Heart right ventricle (tissue), 16 donors: ENCODE results near the gene NT5DC2. TPM values are rescaled to one million over a fixed set of nuclear protein-coding genes. Genes with fewer than 3 reads are reported as not detected.

Experiments used
- ATAC-seq, 8 donors: fragments of 200-7000 bp; cut with Tn5 transposase; one replicate each; pipeline ENCODE4 v1.9.1; 2020; ENCODE audit warnings: mild to moderate bottlenecking in 8 of 8, moderate library complexity in 8 of 8, moderate number of reproducible peaks in 1 of 8
- DNase-seq, 2 donors: peaks; one replicate each; pipeline ENCODE4 v3.0.0-alpha.2; 2020
- H3K27ac ChIP-seq, 10 donors: fragments of 200-600 bp; sonication (generic) in 2 of 10; one replicate each; pipeline versions ENCODE4 v1.5.0 to v1.8.0; 2020 to 2022; ENCODE audit warnings: mild to moderate bottlenecking in 3 of 10
- H3K27me3 ChIP-seq, 7 donors: fragments of 200-600 bp; one replicate each; pipeline ENCODE4 v1.8.0; 2021 to 2022; ENCODE audit warnings: mild to moderate bottlenecking in 2 of 7
- H3K36me3 ChIP-seq, 9 donors: fragments of 200-600 bp; sonication (generic) in 1 of 9; one replicate each; pipeline versions ENCODE4 v1.5.0 to v1.8.0; 2020 to 2022; ENCODE audit warnings: mild to moderate bottlenecking in 2 of 9
- H3K4me1 ChIP-seq, 9 donors: fragments of 200-600 bp; sonication (generic) in 1 of 9; one replicate each; pipeline versions ENCODE4 v1.5.0 to v1.8.0; 2020 to 2022; ENCODE audit warnings: mild to moderate bottlenecking in 4 of 9
- H3K4me3 ChIP-seq, 10 donors: fragments of 200-600 bp; sonication (generic) in 2 of 10; one replicate each; pipeline versions ENCODE4 v1.5.0 to v1.8.0; 2020 to 2022; ENCODE audit warnings: mild to moderate bottlenecking in 7 of 10, moderate library complexity in 2 of 10
- H3K9me3 ChIP-seq, 11 donors: fragments of 200-600 bp in 10 of 11; sonication (generic) in 2 of 11; one replicate each; pipeline versions ENCODE4 v1.5.0 to v1.8.0; 2013 to 2022; ENCODE audit warnings: mild to moderate bottlenecking in 2 of 11, control low read depth in 1 of 11, moderate library complexity in 1 of 11
- WGBS, 2 donors: extraction: QIAGEN DNeasy Blood & Tissue Kit; methylation state at CpG; one replicate each; pipeline ENCODE4 v1.1.7; 2013; ENCODE audit warnings: inconsistent platforms in 1 of 2; 5-methylcytosine and 5-hydroxymethylcytosine counted together
- intact Hi-C, 10 donors: fragments of 100-400 bp; cut with DNase I; formaldehyde crosslinking; loops; one replicate each; pipeline versions ENCODE4 v1.11.1 to v1.14.2; 2022
- polyA plus RNA-seq, 2 donors: library from polyadenylated mRNA; stranded (reverse); fragments of 200-250 nt; gene quantifications; one replicate each; pipeline ENCODE4 v1.2.3, GENCODE V29; 2013
- total RNA-seq, 10 donors: library from RNA; stranded (reverse); fragmentation: NEBNext Ultra II Directional in 3 of 10; extraction: Animal tissue kit (Norgen Biotek cat#: 25700) in 3 of 10; gene quantifications; one replicate each; pipeline versions ENCODE4 v1.2.1 to v1.2.4, GENCODE V29; 2021 to 2023
- TF ChIP-seq, protein P1 (sequence below), 9 donors: fragments of 200-600 bp; sonication (generic) in 2 of 9; IDR thresholded peaks; one replicate each; pipeline versions ENCODE4 v1.5.0 to v1.8.0; 2021 to 2022; ENCODE audit warnings: antibody characterized with exemption in 9 of 9, mild to moderate bottlenecking in 5 of 9, moderate library complexity in 1 of 9
- donor health status: Arrhythmogenic right ventricular cardiomyopathy.
- donor health status: ischemic (EF 13 %, LVEDD 7.1; RV severe dilation, severe dysfunction).
- donor health status: healthy with polysubstance abuse.
- donor health status: DM: no; HTN: yes; CAD: no.
- donor health status: DM: no; HTN: no; CAD: no.
- donor health status: ischemic (EF 25% LVEDD 6.9; RV normal size, moderate dysfunction).
- donor health status: ischemic (EF 25% LVEDD 5.7; RV mildly dilated, moderate dysfunction).
- donor health status: healthy.
- donor health status: DM: yes; HTN: yes; CAD: no.
- donor health status: Ischemic cardiomyopathy.
- donor health status: ischemic (EF 35%, LVEDD 5.7; RV mildly dilated, moderate dysfunction).
- donor health status: nonischemic (EF 11% LVEDD 7.7; RV severe dilation, severe dysfunction).
- donor health status: DM: yes; HTN: yes; CAD: no.
- donor health status: PGD.
- donor health status: ischemic (EF 29% LVEDD 5.4; RV normal size, mild dysfunction).
- donor health status: nonischemic (EF 23%, LVEDD 6.1; RV moderate dilation, normal function).

Gene NT5DC2
- total and polyA plus RNA-seq, 12 donors = 25.1 to 138 (median 54.5) TPM

DNA sequence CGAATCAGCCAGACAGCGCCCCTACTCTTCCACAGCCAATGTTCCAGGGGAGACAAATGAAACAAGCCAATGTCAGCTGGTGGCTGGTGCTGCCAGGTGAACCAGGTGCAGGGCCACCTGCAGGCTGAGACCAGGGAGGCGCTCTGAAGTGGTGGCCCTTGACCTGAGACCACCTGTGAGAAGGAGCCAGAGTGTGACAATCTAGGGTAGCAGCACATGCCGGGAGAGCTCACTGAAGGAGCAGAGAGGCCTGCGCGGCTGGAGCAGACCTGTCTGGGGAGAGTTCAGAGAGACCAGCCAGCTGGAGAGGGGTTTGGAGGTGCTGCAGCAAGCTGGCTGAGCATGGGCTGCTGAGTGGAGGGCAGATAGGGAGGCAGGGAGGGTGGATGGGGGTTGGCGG lies 39.2 kb downstream of the NT5DC2 start:
- Histone ChIP-seq H3K36me3 (peaks cover 0 to 44% (median 31%) of the 10 kb centered on the region in 9 donors), H3K27ac (peak overlapping the region in 7 of 10 donors; percentile 81 to 95 (median 87)), H3K9me3 (no peaks in the 10 kb centered on the region), H3K27me3 (no peaks in the 10 kb centered on the region), H3K4me3 (peak overlapping the region in 2 of 10 donors; percentile 58 to 61), H3K4me1 (peaks cover 6 to 99% (median 60%) of the 10 kb centered on the region in 9 donors)
- 79% methylated on average over 7 of the region's 7 CpGs for WGBS, 2 donors
- intact Hi-C loops = loop anchor here in 3 of 10 donors (5.0 kb wide), 3 partner anchors 33 to 43 kb away; partner anchors contain the start of genes NT5DC2 (in 1 of the 3) and UQCC5 (in 1 of the 3)
- ATAC-seq (no peak), DNase-seq (no peak)
- TF ChIP-seq, protein P1, sequence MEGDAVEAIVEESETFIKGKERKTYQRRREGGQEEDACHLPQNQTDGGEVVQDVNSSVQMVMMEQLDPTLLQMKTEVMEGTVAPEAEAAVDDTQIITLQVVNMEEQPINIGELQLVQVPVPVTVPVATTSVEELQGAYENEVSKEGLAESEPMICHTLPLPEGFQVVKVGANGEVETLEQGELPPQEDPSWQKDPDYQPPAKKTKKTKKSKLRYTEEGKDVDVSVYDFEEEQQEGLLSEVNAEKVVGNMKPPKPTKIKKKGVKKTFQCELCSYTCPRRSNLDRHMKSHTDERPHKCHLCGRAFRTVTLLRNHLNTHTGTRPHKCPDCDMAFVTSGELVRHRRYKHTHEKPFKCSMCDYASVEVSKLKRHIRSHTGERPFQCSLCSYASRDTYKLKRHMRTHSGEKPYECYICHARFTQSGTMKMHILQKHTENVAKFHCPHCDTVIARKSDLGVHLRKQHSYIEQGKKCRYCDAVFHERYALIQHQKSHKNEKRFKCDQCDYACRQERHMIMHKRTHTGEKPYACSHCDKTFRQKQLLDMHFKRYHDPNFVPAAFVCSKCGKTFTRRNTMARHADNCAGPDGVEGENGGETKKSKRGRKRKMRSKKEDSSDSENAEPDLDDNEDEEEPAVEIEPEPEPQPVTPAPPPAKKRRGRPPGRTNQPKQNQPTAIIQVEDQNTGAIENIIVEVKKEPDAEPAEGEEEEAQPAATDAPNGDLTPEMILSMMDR (IDR thresholded peaks at IDR 0.05) = no peak

DNA sequence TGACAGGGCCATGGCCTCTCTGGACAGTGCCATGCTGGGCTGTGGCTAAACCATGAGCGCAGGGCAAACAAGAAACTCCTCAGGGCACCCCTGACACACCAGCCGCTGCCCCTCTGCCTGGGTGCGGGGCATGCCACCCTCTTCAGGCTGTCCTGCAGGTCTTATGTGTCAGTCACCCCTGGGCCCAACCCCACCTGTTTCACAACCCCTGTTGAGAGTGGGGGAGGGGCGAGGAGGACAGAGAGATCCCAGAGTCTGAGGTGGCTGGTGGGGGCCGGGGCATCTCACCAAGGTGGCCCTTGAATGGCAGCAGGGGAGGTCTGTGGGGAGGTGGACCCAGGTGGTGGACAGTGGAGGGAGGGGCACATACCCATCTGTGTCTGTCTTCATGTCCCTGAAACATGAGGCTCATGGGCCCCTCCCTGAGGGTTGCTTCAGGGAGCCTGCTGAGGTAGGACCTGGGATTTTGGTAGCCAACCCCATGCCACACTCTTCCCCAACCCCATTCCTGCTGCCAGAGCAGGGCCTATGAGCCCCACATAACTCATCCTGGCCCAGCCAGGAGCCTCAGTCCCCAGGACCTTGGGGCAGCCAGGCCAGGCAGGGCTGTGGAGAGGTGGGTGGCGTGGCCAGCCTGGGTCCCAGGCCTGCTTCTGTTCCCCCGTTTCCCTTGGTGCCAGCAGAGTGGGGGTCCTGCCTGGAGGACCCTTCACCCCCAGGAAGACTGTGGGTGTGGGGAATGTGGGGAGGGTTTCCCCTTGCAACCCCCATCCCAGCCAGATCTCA lies 40.2 kb downstream of the NT5DC2 start:
- TF ChIP-seq, protein P1 (IDR thresholded peaks at IDR 0.05) = no peak
- DNase-seq (no peak), ATAC-seq (no peak)
- Histone ChIP-seq H3K9me3 (no peaks in the 10 kb centered on the region), H3K4me3 (no peak overlapping the region), H3K4me1 (peaks cover 6 to 91% (median 69%) of the 10 kb centered on the region in 9 donors), H3K36me3 (peaks cover 0 to 55% (median 40%) of the 10 kb centered on the region in 9 donors), H3K27me3 (no peaks in the 10 kb centered on the region), H3K27ac (peak overlapping the region in 1 of 10 donors; percentile 95)
- intact Hi-C loops = loop anchor here in 3 of 10 donors (5.0 kb wide), 3 partner anchors 34 to 44 kb away; partner anchors contain the start of genes NT5DC2 (in 1 of the 3) and UQCC5 (in 1 of the 3)
- 93 to 96% methylated on average over 7 of the region's 7 CpGs for WGBS, 2 donors

DNA sequence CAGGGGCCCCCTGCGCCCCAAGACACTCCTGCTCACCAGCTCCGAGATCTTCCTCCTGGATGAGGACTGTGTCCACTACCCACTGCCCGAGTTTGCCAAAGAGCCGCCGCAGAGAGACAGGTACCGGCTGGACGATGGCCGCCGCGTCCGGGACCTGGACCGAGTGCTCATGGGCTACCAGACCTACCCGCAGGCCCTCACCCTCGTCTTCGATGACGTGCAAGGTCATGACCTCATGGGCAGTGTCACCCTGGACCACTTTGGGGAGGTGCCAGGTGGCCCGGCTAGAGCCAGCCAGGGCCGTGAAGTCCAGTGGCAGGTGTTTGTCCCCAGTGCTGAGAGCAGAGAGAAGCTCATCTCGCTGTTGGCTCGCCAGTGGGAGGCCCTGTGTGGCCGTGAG lies 41.6 kb downstream of the NT5DC2 start:
- WGBS, 2 donors = 93% methylated on average over 21 of the region's 21 CpGs
- H3K9me3 ChIP-seq = no peaks in the 10 kb centered on the region
- TF ChIP-seq, protein P1 (IDR thresholded peaks at IDR 0.05) = no peak
- ATAC-seq = no peak
- H3K4me1 ChIP-seq = peaks cover 6 to 81% (median 69%) of the 10 kb centered on the region in 9 donors
- no peak overlapping the region for H3K4me3 ChIP-seq
- peaks cover 0 to 67% (median 54%) of the 10 kb centered on the region in 9 donors for H3K36me3 ChIP-seq
- intact Hi-C loops = loop anchor here in 3 of 10 donors (5.0 kb wide), 3 partner anchors 35 to 45 kb away; partner anchors contain the start of genes NT5DC2 (in 1 of the 3) and UQCC5 (in 1 of the 3)
- H3K27me3 ChIP-seq = no peaks in the 10 kb centered on the region
- peak overlapping the region in 6 of 10 donors; percentile 54 to 90 (median 76) for H3K27ac ChIP-seq
- DNase-seq = no peak

GRCh38 chr3:52490939-52491526 lies 42.6 kb downstream of the NT5DC2 start:
- intact Hi-C loops = loop anchor here in 3 of 10 donors (5.0 kb wide), 3 partner anchors 36 to 46 kb away; partner anchors contain the start of genes NT5DC2 (in 1 of the 3) and UQCC5 (in 1 of the 3)
- peak; percentile 50 to 56 for DNase-seq
- no peaks in the 10 kb centered on the region for H3K9me3 ChIP-seq
- ATAC-seq = peak; percentile 31 to 74 (median 58)
- peaks cover 0 to 78% (median 64%) of the 10 kb centered on the region in 9 donors for H3K36me3 ChIP-seq
- WGBS, 2 donors = 63 to 73% methylated on average over 23 of the region's 23 CpGs
- no peaks in the 10 kb centered on the region for H3K27me3 ChIP-seq
- H3K4me3 ChIP-seq = no peak overlapping the region
- peaks cover 6 to 72% (median 62%) of the 10 kb centered on the region in 9 donors for H3K4me1 ChIP-seq
- TF ChIP-seq, protein P1 (IDR thresholded peaks at IDR 0.05) = no peak
- peak overlapping the region; percentile 35 to 90 (median 72) for H3K27ac ChIP-seq
